Neural cell (in vitro differentiated cells): ENCODE results near the gene RELCH. TPM values are rescaled to one million over a fixed set of nuclear protein-coding genes. Genes with fewer than 3 reads are reported as not detected.

ENCODE experiments used
- H2AFZ ChIP-seq: fragments of 200-600, 300-800 bp; sonication (generic), shearing (Covaris generic); 2 replicates; pipeline ENCODE4 v1.6.0; 2014; ENCODE audit warnings: low read depth, mild to moderate bottlenecking, antibody characterized with exemption, low read length, moderate library complexity
- H3F3A ChIP-seq: fragments of 200-600 bp; shearing (Covaris generic); 2 replicates; pipeline ENCODE4 v1.6.1; 2016; ENCODE audit warnings: mild to moderate bottlenecking, moderate library complexity, mixed read lengths, antibody characterized with exemption, low read length; ENCODE audit not compliant: insufficient read depth, poor library complexity, severe bottlenecking
- H3K27ac ChIP-seq: fragments of 200-600, 300-800 bp; sonication (generic), shearing (Covaris generic); 2 replicates; pipeline ENCODE4 v1.5.1; 2014; ENCODE audit warnings: mild to moderate bottlenecking, low read length, moderate library complexity
- H3K27me3 ChIP-seq: fragments of 300-800, 200-600 bp; sonication (generic), shearing (Covaris generic); 2 replicates; pipeline ENCODE4 v1.6.0; 2014; ENCODE audit warnings: mild to moderate bottlenecking, low read depth, low read length, moderate library complexity; ENCODE audit not compliant: insufficient read depth
- H3K36me3 ChIP-seq: fragments of 300-800, 200-600 bp; sonication (generic), shearing (Covaris generic); 2 replicates; pipeline ENCODE4 v1.5.1; 2014; ENCODE audit warnings: mild to moderate bottlenecking, antibody characterized with exemption, low read length, moderate library complexity; ENCODE audit not compliant: insufficient read depth
- H3K4me2 ChIP-seq: fragments of 300-800, 200-600 bp; sonication (generic), shearing (Covaris generic); 2 replicates; pipeline ENCODE4 v1.6.0; 2014; ENCODE audit warnings: mild to moderate bottlenecking, low read length
- H3K4me3 ChIP-seq: fragments of 300-800, 200-600 bp; sonication (generic), shearing (Covaris generic); 2 replicates; pipeline ENCODE4 v1.5.1; 2014; ENCODE audit warnings: mild to moderate bottlenecking, low read length, moderate library complexity
- H3K79me2 ChIP-seq: fragments of 200-600 bp; shearing (Covaris generic); replicated peaks from 2 replicates; pipeline ENCODE4 v1.6.0; 2014; ENCODE audit warnings: mild to moderate bottlenecking, low read length, moderate library complexity; ENCODE audit not compliant: insufficient read depth
- H3K9ac ChIP-seq: fragments of 300-800, 200-600 bp; sonication (generic), shearing (Covaris generic); 2 replicates; pipeline ENCODE4 v1.6.1; 2016; ENCODE audit warnings: mild to moderate bottlenecking, low read length, mixed read lengths
- H3K9me2 ChIP-seq: fragments of 200-600 bp; shearing (Covaris generic); 2 replicates; pipeline ENCODE4 v1.6.1; 2016; ENCODE audit warnings: mild to moderate bottlenecking, low read length, mixed read lengths; ENCODE audit not compliant: insufficient read depth
- H3K9me3 ChIP-seq: fragments of 200-600, 300-800 bp; sonication (generic), shearing (Covaris generic); 2 replicates; pipeline ENCODE4 v1.6.1; 2016; ENCODE audit warnings: mild to moderate bottlenecking, mixed run types, low read length, moderate library complexity, mixed read lengths
- H4K20me1 ChIP-seq: fragments of 200-600 bp; shearing (Covaris generic); 2 replicates; pipeline ENCODE4 v1.6.1; 2016; ENCODE audit warnings: mild to moderate bottlenecking, mixed run types; ENCODE audit not compliant: insufficient read depth
- EP300 ChIP-seq: fragments of 450-650 bp; conservative IDR thresholded peaks from 2 replicates; pipeline ENCODE4 v1.6.1; 2014; ENCODE audit warnings: antibody characterized with exemption, mild to moderate bottlenecking, moderate library complexity; ENCODE audit not compliant: poor library complexity, severe bottlenecking
- EZH2 ChIP-seq: fragments of 200-600, 300-800 bp; shearing (Covaris generic), sonication (generic); IDR thresholded peaks from 2 replicates; pipeline ENCODE4 v1.6.1; 2014; ENCODE audit warnings: antibody characterized with exemption, low read length, borderline replicate concordance, mild to moderate bottlenecking; ENCODE audit not compliant: insufficient read depth, poor library complexity, severe bottlenecking
- MXI1 ChIP-seq: fragments of 450-650 bp; conservative IDR thresholded peaks from 2 replicates; pipeline ENCODE4 v1.6.1; 2014; ENCODE audit warnings: antibody characterized with exemption, mild to moderate bottlenecking; ENCODE audit not compliant: poor library complexity, severe bottlenecking
- POLR2AphosphoS5 ChIP-seq: IDR thresholded peaks from 2 replicates; pipeline ENCODE4 v1.6.1; 2012
- RAD21 ChIP-seq: fragments of 450-650 bp; conservative IDR thresholded peaks from 2 replicates; pipeline ENCODE4 v1.6.1; 2014; ENCODE audit warnings: antibody characterized with exemption, mild to moderate bottlenecking, moderate library complexity
- SMC3 ChIP-seq: fragments of 450-650 bp; conservative IDR thresholded peaks from 2 replicates; pipeline ENCODE4 v1.6.1; 2014; ENCODE audit warnings: antibody characterized with exemption, mild to moderate bottlenecking, moderate library complexity; ENCODE audit not compliant: poor library complexity
- TAF1 ChIP-seq: IDR thresholded peaks from 2 replicates; pipeline ENCODE4 v1.6.1; 2012; ENCODE audit warnings: low read depth
- polyA plus RNA-seq: library from polyadenylated mRNA; depleted of rRNA; stranded (reverse); fragments of >200 nt; gene quantifications from 2 replicates; pipeline ENCODE4 v1.2.3, GENCODE V29; 2014
- TF ChIP-seq, protein P1 (sequence below): fragments of 450-650 bp; IDR thresholded peaks from 2 replicates; pipeline ENCODE4 v1.5.1; 2014; ENCODE audit warnings: antibody characterized with exemption, mild to moderate bottlenecking, moderate library complexity; ENCODE audit not compliant: poor library complexity, severe bottlenecking
- TF ChIP-seq, protein P2 (sequence below): IDR thresholded peaks from 2 replicates; pipeline ENCODE4 v1.6.1; 2012; ENCODE audit warnings: borderline replicate concordance

The RELCH gene
- polyA plus RNA-seq, 1 donor from 2014 or later: 80.2 TPM

DNA sequence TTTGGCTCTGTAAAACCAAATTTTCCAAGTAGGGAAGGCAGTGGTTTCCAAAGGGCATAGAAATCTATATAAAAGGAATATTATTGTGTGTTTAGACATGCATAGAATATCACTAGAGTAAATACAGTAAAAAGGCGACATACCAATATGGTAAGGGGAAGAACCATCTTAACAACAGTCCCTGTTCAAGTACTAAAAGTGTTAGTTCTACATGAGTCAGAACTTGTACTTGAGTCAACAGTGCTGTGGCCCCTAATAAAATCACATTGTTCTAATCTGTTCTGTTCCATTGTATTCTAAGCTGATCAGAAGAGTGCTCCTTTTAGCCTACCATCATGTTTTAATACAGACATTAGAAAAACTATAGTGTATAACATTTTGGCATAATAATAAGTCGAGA is 102.0 kb downstream of the RELCH start:
- no peak overlapping the region for H3K9ac ChIP-seq
- no peaks in the 10 kb centered on the region for H3F3A ChIP-seq
- TF ChIP-seq RAD21 (no peak), TAF1 (no peak), MXI1 (no peak), EP300 (no peak), SMC3 (no peak), EZH2 (no peak), POLR2AphosphoS5 (no peak)
- TF ChIP-seq, protein P1, sequence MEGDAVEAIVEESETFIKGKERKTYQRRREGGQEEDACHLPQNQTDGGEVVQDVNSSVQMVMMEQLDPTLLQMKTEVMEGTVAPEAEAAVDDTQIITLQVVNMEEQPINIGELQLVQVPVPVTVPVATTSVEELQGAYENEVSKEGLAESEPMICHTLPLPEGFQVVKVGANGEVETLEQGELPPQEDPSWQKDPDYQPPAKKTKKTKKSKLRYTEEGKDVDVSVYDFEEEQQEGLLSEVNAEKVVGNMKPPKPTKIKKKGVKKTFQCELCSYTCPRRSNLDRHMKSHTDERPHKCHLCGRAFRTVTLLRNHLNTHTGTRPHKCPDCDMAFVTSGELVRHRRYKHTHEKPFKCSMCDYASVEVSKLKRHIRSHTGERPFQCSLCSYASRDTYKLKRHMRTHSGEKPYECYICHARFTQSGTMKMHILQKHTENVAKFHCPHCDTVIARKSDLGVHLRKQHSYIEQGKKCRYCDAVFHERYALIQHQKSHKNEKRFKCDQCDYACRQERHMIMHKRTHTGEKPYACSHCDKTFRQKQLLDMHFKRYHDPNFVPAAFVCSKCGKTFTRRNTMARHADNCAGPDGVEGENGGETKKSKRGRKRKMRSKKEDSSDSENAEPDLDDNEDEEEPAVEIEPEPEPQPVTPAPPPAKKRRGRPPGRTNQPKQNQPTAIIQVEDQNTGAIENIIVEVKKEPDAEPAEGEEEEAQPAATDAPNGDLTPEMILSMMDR: no peak
- TF ChIP-seq, protein P2, sequence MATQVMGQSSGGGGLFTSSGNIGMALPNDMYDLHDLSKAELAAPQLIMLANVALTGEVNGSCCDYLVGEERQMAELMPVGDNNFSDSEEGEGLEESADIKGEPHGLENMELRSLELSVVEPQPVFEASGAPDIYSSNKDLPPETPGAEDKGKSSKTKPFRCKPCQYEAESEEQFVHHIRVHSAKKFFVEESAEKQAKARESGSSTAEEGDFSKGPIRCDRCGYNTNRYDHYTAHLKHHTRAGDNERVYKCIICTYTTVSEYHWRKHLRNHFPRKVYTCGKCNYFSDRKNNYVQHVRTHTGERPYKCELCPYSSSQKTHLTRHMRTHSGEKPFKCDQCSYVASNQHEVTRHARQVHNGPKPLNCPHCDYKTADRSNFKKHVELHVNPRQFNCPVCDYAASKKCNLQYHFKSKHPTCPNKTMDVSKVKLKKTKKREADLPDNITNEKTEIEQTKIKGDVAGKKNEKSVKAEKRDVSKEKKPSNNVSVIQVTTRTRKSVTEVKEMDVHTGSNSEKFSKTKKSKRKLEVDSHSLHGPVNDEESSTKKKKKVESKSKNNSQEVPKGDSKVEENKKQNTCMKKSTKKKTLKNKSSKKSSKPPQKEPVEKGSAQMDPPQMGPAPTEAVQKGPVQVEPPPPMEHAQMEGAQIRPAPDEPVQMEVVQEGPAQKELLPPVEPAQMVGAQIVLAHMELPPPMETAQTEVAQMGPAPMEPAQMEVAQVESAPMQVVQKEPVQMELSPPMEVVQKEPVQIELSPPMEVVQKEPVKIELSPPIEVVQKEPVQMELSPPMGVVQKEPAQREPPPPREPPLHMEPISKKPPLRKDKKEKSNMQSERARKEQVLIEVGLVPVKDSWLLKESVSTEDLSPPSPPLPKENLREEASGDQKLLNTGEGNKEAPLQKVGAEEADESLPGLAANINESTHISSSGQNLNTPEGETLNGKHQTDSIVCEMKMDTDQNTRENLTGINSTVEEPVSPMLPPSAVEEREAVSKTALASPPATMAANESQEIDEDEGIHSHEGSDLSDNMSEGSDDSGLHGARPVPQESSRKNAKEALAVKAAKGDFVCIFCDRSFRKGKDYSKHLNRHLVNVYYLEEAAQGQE: no peak
- H3K9me2 ChIP-seq: no peaks in the 10 kb centered on the region
- H4K20me1 ChIP-seq: no peaks in the 10 kb centered on the region
- no peak overlapping the region for H2AFZ ChIP-seq
- H3K4me2 ChIP-seq: no peak overlapping the region
- H3K9me3 ChIP-seq: no peaks in the 10 kb centered on the region
- H3K36me3 ChIP-seq: no peaks in the 10 kb centered on the region
- H3K4me3 ChIP-seq: no peak overlapping the region
- H3K79me2 ChIP-seq: no peaks in the 10 kb centered on the region
- no peak overlapping the region for H3K27ac ChIP-seq
- no peaks in the 10 kb centered on the region for H3K27me3 ChIP-seq

DNA sequence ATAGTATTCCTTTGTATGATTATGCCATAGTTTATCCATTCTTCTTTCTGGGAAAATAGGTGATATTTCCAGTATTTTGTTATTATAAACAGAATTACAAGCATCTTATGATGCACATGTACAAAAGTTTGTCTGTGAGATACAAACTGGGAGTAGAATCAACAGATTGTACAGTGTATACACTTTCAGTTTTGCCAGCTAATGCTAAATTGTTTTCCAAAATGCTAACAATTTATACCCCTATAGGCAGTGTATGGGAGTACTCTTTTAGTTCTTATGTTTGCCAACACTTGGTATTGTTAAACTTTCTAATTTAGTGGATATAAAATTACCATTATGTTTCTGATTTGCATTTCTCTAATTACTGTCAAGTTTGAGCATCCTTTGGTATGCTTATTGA is 107.0 kb downstream of the RELCH start:
- Histone ChIP-seq H3K36me3 (no peaks in the 10 kb centered on the region), H3K79me2 (no peaks in the 10 kb centered on the region), H3K27me3 (no peaks in the 10 kb centered on the region), H3K9me3 (no peaks in the 10 kb centered on the region), H3K4me3 (no peak overlapping the region), H3K4me2 (no peak overlapping the region), H3F3A (no peaks in the 10 kb centered on the region), H3K9ac (no peak overlapping the region), H4K20me1 (no peaks in the 10 kb centered on the region), H3K27ac (no peak overlapping the region), H3K9me2 (no peaks in the 10 kb centered on the region), H2AFZ (no peak overlapping the region)
- TF ChIP-seq EZH2 (no peak), POLR2AphosphoS5 (no peak)
